HepG2 (cell line): ENCODE data around the gene B3GALT6.

Experiments used
- ATF7 ChIP-seq, 2 experiments: fragments of 450-650 bp in 1 of 2; sonication (generic) in 1 of 2; formaldehyde crosslinking in 1 of 2; IDR thresholded peaks; 2 replicates each; pipeline versions ENCODE4 v1.4.0 to v1.6.1; 2016 to 2020; ENCODE audit warnings: antibody characterized with exemption in 1 of 2, mild to moderate bottlenecking in 1 of 2, missing genetic modification reagents in 1 of 2
- BCL6 ChIP-seq: IDR thresholded peaks from 2 replicates; pipeline ENCODE4 v1.6.1; 2016; ENCODE audit warnings: missing genetic modification reagents, missing compliant biosample characterization
- CBX5 ChIP-seq: sonication (generic); formaldehyde crosslinking; IDR thresholded peaks from 2 replicates; pipeline ENCODE4 v1.4.0; 2020; ENCODE audit warnings: missing genetic modification reagents, borderline replicate concordance
- CHD2 ChIP-seq: IDR thresholded peaks from 2 replicates; pipeline ENCODE4 v1.6.1; 2011; ENCODE audit warnings: low read depth, low read length, improper control_type of control experiment
- EZH2 ChIP-seq: conservative IDR thresholded peaks from 2 replicates; pipeline ENCODE4 v1.6.1; 2012; ENCODE audit warnings: mild to moderate bottlenecking, low read depth, low read length, moderate library complexity
- POLR2AphosphoS5 ChIP-seq: IDR thresholded peaks from 2 replicates; pipeline ENCODE4 v1.6.1; 2012; ENCODE audit warnings: low read depth, low read length
- ZNF138 ChIP-seq: sonication (generic); formaldehyde crosslinking; IDR thresholded peaks from 2 replicates; pipeline ENCODE4 v1.5.0; 2020; ENCODE audit warnings: mild to moderate bottlenecking, low read depth, missing genetic modification reagents
- TF ChIP-seq, protein P1 (sequence below): sonication (generic); formaldehyde crosslinking; IDR thresholded peaks from 2 replicates; pipeline ENCODE4 v1.5.0; 2020; ENCODE audit warnings: mild to moderate bottlenecking, missing genetic modification reagents, moderate library complexity
- TF ChIP-seq, protein P2 (sequence below), 2 experiments: sonication (generic) in 1 of 2; formaldehyde crosslinking in 1 of 2; IDR thresholded peaks; 2 replicates each; pipeline versions ENCODE4 v1.5.1 to v1.6.1; 2011 to 2020; ENCODE audit warnings: borderline replicate concordance in 1 of 2, low read depth in 1 of 2, low read length in 1 of 2, mild to moderate bottlenecking in 1 of 2, missing genetic modification reagents in 1 of 2, moderate library complexity in 1 of 2

DNA sequence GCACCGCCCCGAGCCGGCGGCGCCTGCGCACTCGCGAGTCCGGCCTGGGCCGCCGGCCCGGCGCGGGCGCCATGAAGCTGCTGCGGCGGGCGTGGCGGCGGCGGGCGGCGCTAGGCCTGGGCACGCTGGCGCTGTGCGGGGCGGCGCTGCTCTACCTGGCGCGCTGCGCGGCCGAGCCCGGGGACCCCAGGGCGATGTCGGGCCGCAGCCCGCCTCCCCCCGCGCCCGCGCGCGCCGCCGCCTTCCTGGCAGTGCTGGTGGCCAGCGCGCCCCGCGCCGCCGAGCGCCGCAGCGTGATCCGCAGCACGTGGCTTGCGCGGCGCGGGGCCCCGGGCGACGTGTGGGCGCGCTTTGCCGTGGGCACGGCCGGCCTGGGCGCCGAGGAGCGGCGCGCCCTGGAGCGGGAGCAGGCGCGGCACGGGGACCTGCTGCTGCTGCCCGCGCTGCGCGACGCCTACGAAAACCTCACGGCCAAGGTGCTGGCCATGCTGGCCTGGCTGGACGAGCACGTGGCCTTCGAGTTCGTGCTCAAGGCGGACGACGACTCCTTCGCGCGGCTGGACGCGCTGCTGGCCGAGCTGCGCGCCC is at the start of gene B3GALT6:
- TF ChIP-seq CHD2 (no peak), CBX5 (CRISPR knock-in tag) (no peak), ZNF138 (no peak; the same call in 1 of the 2 replicates), BCL6 (CRISPR knock-in tag) (no peak), EZH2 (no peak), POLR2AphosphoS5 (no peak), ATF7 (IDR thresholded peaks at IDR 0.05) (no peak), ATF7 (CRISPR knock-in tag; IDR thresholded peaks at IDR 0.05) (no peak)
- TF ChIP-seq, protein P1, sequence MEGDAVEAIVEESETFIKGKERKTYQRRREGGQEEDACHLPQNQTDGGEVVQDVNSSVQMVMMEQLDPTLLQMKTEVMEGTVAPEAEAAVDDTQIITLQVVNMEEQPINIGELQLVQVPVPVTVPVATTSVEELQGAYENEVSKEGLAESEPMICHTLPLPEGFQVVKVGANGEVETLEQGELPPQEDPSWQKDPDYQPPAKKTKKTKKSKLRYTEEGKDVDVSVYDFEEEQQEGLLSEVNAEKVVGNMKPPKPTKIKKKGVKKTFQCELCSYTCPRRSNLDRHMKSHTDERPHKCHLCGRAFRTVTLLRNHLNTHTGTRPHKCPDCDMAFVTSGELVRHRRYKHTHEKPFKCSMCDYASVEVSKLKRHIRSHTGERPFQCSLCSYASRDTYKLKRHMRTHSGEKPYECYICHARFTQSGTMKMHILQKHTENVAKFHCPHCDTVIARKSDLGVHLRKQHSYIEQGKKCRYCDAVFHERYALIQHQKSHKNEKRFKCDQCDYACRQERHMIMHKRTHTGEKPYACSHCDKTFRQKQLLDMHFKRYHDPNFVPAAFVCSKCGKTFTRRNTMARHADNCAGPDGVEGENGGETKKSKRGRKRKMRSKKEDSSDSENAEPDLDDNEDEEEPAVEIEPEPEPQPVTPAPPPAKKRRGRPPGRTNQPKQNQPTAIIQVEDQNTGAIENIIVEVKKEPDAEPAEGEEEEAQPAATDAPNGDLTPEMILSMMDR (CRISPR knock-in tag), result no peak
- TF ChIP-seq, protein P2, sequence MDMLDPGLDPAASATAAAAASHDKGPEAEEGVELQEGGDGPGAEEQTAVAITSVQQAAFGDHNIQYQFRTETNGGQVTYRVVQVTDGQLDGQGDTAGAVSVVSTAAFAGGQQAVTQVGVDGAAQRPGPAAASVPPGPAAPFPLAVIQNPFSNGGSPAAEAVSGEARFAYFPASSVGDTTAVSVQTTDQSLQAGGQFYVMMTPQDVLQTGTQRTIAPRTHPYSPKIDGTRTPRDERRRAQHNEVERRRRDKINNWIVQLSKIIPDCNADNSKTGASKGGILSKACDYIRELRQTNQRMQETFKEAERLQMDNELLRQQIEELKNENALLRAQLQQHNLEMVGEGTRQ (IDR thresholded peaks at IDR 0.05; ENCODE audit: low read depth, low read length), result no peak
- TF ChIP-seq, protein P2 (CRISPR knock-in tag; IDR thresholded peaks at IDR 0.05; ENCODE audit: borderline replicate concordance), result no peak
